ENCODE measurements around the gene FXR2. TPM values are rescaled to one million over a fixed set of nuclear protein-coding genes. Genes with fewer than 3 reads are reported as not detected.

The FXR2 gene
- total and polyA plus RNA-seq, 9 of the 15 experiments (the other 6 are each of a cell fraction or from before 2014, with no cell fraction given), result 2.0 to 49.3 (median 24.5) TPM

DNA sequence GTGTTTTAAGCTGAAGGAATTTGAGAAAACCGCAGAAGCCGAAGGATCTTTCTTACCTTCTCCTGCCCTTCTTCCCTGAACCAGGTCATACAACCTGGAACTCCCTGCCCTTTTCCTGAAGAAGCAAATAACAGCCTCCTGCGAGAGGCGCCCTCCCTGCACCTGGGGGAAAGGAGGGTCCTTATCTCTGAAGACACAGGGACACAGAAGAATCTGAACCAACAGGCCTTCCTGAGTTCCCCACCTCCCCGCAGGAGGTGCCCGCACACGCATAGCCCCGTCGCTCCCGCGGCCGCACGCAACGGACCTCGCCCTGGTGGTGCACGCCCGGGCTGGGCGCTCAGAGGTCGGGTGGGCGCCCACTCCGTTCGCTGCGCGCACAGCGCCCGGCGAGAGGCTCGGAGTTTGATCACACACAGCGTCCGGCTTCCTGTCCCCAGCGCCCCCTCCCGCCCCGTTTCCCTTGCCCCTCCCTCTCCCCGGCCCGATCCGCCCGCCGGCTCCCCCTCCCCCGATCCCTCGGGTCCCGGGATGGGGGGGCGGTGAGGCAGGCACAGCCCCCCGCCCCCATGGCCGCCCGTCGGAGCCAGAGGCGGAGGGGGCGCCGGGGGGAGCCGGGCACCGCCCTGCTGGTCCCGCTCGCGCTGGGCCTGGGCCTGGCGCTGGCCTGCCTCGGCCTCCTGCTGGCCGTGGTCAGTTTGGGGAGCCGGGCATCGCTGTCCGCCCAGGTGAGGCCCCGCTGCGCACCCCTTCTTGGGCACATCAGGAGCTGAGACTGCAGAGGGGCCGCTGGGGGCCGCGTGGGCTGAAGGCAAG, 65.9 kb downstream of the FXR2 start, which contains the start of gene TNFSF12 (continued):
- TF ChIP-seq CHD7 (IDR thresholded peaks at IDR 0.05; ENCODE audit: low read depth, low read length), result no peak
- no peak for TF ChIP-seq FOXJ2 (tag; IDR thresholded peaks at IDR 0.05)
- no peak for TF ChIP-seq ZNF589 (CRISPR knock-in tag; IDR thresholded peaks at IDR 0.05; ENCODE audit: low read depth)
- no peak for TF ChIP-seq HNRNPH1 (optimal IDR thresholded peaks at IDR 0.05; ENCODE audit: low read depth, low read length)
- TF ChIP-seq NUFIP1 (IDR thresholded peaks at IDR 0.05; ENCODE audit: partially characterized antibody), result no peak
- no peak for TF ChIP-seq MEF2D (tag; conservative IDR thresholded peaks at IDR 0.05; ENCODE audit: low read depth)
- TF ChIP-seq NR2F6 (CRISPR knock-in tag; IDR thresholded peaks at IDR 0.05), result no peak
- peak; percentile 71 for TF ChIP-seq CXXC5 (CRISPR knock-in tag; IDR thresholded peaks at IDR 0.05)
- TF ChIP-seq, protein P1, sequence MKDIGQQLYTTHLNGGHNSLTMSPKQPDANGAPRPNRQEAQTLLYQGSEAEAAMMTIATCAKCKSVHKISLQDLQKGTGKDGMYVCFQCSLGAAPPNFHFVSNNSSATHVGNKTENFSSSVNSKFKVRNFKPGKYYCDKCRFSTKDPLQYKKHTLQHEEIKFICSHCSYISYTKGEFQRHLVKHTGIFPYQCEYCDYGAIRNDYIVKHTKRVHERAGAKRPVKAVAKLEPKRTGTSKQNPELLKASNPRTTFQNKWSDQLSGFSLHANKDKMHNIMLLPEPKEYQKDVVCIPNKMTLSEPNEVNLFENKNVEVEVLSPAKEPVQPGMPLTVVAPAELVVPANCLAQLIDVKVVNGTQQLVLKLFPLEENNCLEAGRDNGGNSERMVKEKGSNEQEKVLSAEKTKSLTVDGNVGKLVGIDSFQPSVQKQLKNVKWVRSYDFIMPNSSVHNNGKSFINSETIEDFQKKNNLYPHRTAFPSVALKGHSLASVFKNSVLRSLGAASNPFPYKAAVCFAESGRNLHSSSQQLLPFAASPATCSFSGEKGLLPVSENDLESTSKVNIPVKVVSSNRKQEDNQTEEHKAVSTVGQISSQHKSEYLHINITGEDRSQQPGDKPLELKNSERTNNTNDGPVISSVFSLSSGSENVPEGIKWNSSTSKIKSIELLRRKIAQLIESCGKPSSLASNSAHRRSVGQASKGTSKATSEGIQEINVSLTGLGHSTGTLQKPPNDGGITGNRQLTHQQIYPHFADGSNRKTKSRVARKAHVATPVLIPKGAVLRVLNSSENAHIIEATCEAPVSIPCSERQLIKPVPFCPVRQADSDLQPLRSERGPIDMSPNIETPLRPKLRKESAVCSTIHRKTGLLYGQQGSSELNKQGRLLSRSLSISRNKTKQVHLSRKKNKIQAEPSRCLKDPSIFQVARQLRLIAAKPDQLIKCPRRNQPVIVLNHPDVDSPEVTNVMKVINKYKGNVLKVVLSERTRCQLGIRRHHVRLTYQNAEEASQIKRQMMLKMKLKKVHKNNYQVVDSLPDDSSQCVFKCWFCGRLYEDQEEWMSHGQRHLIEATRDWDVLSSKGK (CRISPR knock-in tag; IDR thresholded peaks at IDR 0.05), result no peak
- TF ChIP-seq, protein P2, sequence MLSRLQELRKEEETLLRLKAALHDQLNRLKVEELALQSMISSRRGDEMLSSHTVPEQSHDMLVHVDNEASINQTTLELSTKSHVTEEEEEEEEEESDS (CRISPR knock-in tag; IDR thresholded peaks at IDR 0.05), result no peak
- TF ChIP-seq SUPT5H (IDR thresholded peaks at IDR 0.05), result no peak
- TF ChIP-seq RAD51 (IDR thresholded peaks at IDR 0.05; ENCODE audit: borderline replicate concordance, low read depth), result no peak

Data from K562 (cell line).